HG02852 (cell line): ENCODE results near the gene ARNT2.

ENCODE experiments used
- ATAC-seq: cut with Tn5 transposase; IDR thresholded peaks from one replicate; pipeline ENCODE4 v1.9.1; 2021; ENCODE audit warnings: mild to moderate bottlenecking, moderate library complexity; ENCODE audit not compliant: unreplicated experiment

The ARNT2 gene

DNA sequence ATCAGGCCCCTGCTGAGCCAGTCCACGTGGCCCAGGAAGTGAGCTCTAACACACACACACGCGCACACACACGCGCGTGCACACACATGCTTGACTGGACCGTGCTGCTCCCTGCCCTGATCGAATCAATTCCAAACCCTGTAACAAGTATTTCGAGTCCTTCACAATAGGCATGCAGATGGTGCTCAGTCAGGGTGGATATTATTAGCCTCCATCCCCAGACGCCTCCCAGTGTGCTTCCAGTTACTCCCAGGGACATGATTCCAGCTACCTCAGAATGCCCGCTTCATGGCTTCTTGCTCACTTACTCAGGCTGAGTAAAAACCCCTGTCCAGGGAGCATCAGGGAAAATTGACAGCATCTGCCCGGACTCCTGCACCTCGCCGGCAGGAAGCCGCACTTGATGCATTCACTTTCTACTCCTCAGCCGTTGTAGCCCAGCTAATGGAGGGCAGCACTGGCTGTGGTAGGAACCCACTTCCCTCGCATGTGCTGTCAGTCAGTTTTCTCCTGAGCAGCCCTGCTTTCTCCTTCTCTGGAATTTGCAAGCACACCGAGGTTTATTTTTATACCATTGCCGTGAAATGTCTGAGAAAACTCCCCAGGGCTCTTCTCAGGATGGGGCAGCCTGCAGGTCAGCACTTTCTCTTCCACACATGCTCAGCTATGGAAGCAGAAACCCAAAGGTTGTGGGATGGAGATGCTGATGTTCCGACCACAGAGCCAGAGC, 164.9 kb downstream of the ARNT2 start:
- ATAC-seq, result no peak

DNA sequence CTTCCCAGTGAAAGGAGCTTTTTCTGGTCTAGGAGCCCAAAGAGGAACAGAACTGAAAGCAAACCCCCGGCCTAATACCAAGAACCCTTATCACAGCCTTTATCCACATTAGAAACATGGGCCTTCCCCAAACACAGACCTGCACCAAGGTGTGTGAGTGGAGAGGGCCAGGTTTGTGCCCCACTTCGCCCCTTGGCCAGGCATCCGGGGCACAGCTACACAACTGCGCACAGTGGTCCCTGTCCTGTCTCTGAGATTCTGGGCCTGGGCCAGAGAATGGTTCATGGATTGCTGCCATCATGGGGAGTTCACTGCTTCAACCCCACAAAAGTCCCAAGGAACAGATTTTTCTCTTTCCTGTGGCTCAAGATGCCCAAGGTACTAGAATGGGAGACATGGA, 165.5 kb downstream of the ARNT2 start:
- ATAC-seq, result no peak

DNA sequence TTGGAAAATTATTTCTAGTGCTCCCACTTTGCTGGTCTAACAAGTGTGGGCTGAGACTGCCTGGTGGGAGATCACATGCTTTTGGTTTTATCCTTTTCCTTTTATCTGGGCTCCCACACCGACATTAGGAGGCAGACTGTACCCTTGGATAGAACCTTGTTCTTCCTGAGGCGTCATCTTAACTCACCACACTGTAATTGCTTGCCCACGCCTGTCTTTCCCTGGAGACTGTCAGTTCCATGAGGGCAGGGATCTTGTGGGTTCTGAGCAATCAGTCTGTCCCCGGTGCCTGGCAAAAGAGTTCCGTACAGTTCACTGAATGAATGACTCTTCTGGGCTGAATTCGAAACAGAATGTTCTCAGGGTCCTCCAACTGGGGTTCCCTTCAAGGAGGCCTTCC, 166.4 kb downstream of the ARNT2 start:
- ATAC-seq, result no peak

DNA sequence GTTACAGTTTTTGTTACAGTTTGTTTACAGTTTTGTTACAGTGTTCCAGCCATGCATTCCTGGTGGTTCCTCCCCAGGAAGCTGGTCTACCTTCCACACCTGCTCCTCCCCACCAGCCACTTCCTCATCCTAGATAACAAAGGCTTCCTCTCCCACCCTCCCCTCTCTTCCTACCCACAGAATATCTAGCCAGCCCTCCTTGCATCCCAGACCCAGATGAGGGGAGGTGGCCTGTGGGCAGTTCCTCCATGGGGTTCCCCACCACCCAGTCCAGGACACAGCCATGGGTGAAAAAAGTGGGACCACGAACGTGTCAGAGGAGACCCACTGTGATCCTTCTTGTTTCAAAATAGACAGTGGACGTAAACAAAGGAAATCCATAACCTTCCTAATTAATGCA, 168.2 kb downstream of the ARNT2 start:
- ATAC-seq, result no peak

DNA sequence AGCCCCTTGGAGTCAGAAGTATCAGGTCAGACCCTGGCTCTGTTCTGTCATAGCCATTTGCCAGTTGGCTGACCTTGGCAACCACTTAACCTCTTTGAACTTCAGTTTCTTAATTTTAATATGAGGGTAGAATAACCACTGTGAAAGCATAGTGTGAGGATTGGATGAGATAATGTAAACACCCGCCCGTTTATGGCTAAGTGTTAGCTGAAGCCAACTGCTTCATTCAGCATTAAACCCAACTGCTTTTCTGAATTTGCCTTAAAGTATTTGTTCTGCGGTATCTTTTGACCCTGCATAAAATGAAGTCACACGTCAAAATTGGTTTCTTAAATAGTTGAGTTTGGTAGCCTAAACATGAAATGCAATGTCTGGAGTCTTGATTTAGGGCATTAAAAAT, 169.4 kb downstream of the ARNT2 start:
- no peak for ATAC-seq

DNA sequence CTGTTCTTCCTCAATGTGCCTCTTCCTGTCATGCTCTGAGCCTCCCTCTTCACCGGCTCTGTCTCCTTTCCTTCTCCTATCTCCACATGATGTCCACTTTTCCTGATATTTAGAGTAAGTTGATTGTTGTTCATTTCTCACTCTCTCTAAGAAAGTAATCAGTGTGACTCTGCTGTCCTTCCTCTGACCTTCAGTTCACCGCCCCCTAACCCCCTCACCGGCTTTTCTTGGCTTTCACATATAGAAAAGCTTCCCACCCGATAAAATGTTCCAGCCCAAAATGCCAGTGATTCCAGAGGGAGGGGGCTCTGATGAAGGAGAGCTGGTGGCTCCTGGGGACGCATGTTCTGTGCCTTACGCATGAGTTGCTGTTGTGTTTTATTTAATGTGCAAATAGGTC, 170.4 kb downstream of the ARNT2 start:
- no peak for ATAC-seq

DNA sequence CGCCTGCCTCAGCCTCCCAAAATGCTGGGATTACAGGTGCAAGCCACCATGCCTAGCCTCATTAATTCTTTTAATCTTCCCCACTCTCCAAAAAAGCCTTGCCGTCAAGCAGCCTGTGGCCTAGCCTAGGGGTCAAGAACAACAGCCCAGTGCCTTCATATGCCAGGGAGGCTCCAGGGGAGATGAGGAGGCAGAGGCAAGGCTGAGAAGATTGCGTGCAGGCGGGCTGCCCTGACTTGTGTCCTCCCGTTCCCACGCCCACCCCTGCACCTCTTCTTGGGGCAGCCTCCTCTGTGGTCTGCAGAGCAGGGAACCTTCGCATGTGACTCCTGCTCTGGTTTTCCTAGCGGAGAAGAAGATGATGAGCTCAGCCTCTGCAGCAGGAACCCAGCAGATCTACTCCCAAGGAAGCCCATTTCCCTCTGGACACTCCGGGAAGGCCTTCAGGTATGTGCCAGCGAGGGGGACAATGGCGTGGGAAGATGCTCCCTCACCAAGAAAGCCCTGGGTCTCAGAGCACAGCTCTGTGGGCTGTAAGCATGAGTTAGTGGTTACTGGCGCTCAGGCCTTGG, 172.4 kb downstream of the ARNT2 start:
- ATAC-seq, result no peak

DNA sequence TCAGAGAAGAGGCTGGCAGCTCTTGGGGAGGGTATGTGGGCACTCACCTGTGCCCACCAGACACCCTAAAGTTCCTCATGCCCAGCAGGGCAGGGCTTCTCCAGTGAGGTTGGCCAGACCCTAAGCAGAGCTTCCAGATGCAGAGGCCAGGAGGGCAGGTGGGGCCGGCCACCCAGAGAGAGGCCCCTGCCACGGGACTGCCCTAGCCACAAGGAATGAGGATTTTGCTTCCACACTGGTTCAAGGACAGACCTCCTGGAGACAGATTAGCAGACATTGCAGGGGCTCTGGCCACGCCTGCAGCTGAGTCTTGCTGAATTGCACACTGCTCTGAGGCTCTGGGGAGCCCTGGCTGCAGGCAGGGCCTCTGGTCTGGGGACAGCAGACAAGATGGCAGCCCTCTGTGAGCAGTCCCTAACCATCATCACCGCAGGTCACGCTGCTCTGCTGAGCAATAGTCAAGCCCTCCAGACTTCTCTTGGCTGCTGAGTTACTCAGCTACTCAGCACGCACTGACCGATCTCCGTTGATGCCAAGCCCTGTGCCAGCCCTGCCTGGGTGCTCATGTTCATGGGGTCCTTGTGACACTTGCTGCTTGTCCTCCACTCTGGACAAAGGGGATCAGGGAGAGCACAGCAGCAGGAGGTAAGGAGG, 173.5 kb downstream of the ARNT2 start:
- no peak for ATAC-seq

DNA sequence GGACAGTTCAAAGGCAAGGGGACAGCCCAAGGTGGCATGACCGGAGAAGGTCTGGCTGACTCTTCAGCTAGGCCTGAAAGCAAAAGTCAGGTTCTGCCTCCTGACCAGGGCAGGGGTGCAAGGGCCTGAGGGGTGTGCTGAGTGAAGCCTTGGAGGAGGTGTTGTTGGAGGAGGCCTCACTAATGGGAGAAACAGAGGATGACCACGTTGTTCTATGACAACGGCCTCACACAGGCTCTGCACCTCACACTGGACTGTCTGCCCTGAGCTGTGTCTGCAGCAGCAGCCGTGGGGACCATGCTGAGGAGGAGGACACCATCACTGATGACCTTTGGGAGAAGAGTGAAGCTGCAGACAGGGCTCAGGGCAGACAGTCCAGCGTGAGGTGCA, 174.0 kb downstream of the ARNT2 start:
- ATAC-seq, result no peak

DNA sequence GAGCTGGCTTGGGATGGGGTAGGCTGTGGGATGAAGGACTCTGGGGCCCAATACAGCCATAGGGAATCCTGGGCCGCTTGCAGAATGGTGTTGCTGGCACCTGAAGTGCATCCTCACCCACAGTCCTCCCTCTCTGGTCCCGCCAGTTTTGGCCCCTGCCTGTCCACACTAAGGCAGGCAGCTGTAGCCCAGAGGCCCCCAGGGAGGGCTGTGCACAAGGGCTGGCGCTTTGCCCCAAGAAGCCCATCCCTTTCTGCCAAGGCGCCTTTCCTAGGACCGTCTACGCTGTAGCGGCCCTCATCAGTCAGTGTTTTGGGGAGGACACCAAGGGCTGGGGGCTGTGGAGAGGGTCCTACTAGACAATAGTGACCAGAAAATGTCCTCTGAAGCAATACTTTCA, 174.7 kb downstream of the ARNT2 start:
- ATAC-seq, result no peak

DNA sequence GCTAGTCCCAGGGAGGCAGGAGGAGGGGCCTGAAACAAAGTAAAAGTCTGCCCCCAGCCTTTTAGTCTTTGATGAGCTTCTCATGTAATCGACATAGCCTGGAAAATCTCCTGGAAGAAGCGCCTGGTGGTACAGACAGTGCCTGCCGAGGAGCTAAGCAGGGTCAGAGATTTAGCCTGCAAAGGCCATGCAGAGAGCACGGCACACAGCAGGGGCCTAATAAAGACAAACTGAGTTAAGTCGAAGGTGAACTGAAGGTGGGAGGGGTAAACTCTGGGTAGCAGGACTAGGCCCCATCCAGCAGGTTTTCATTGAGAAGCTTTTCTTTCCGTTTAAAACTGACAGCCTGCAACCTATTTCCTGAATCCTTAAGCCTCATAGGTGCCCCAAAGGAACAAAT, 175.4 kb downstream of the ARNT2 start:
- ATAC-seq, result no peak

DNA sequence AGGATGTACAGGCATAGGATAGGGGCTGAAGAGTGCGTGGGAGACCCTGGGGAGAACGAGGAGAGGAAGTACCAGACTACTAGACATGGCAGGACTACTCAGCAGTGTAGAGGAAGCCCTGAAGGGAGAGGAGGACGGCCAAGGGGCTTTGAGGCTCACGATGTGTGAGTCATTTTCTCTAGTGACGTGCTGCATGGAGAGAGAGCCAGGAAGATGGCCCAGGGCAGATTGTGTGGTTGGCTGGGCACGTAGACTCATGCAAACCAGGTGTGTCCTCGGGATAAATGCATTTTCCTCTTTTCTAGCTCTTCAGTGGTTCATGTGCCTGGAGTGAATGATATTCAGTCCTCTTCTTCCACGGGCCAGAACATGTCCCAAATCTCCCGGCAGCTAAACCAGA, 175.9 kb downstream of the ARNT2 start:
- no peak for ATAC-seq

DNA sequence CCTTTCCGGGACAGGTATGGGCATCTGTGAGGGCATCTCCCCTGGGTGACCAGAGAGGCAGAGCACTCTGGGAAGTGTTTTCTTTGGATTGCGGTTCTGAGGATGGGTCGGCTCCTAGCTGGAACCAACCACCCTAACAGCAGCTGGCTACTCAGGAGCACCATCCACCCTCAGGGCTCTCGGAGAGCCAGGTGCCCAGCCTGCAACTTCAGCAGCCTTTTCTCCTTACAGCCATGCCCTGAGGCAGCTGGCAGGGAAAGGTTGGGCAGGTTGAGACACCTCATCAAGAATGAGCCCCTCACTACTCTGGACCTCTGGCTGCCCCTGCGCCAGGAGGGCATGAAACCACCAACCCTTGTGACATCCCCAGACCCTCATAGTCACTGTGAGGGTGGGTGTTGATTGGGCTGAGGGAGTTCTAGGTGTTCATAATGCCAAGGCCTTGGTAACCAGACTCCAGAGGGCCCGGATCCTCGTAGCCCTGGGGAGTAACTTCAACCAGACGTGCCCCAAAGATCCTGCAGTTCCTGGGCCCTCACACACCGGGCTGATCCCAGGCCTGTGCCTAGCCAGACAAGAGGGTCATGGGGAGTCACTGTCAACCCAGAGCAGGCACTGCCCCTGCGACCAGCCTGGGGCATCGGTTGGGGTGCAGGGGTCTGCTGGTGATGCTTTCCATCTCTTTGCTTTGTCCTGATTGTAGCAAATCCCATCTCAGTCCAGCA, 176.5 kb downstream of the ARNT2 start:
- ATAC-seq, result no peak

DNA sequence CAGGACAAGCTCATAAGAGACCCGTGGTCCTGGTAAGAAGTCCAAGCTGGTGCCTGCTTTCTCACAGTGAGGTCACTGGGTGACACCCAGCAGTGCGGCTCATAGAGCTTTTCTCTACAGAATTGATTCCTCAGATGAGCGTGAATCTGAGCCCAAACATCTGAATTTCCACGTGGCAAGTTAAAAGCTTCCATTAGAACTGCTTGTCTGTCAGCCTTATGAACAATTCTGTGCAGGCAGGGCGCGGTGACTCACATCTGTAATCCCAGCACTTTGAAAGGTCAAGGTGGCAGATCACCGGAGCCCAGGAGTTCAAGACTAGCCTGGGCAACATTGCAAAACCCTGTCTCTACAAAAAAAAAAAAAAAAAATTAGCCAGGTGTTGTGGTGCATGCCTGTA, 177.8 kb downstream of the ARNT2 start:
- ATAC-seq, result no peak

DNA sequence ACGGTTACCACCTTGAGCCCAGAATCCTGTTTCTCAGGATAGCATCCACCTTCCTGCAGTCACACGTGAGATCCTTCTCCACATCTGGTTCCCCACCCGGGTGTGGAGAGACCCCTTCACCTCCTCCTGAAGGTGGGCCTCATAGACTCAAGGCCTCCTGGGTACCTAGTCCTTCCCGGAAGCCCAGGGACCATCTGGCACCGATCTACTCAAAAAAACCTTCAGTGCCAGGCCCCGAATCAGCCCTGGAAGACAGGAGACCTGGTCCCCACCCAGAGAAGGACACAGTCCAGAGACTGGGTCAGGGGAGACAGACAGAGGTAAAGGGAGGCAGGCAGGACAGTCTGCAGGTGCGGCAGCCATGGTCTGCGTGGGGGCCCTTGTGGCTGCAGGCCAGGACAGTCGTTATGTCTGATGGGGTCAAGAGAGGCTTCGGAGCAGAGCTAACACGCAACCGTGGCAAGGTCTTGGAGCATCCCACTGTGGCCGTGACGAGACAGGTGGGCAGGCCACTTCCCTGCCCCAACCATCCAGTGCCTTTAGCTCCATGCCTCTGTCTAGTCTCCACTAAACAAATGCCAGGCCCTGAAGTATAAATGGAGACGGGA, 178.7 kb downstream of the ARNT2 start:
- ATAC-seq, result no peak

DNA sequence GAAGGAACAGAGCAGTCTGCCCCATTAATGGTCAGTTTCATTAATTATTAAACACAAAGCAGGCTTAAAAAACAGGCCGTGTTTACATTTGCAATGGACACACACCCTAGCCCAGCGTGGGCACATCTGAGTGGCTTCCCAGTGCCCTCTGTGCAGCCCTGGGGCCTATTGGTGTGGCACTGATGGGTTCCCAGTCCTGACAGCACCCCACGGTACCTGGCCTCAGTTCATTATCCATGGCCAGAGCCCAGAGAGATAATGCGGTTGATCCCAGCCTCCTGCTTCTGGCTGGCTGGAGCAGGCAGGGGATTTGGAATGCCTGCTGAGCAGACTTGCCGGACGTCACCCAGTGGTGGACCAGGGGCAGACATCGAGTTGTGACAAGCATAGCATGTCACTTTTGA, 180.4 kb downstream of the ARNT2 start:
- ATAC-seq, result no peak

DNA sequence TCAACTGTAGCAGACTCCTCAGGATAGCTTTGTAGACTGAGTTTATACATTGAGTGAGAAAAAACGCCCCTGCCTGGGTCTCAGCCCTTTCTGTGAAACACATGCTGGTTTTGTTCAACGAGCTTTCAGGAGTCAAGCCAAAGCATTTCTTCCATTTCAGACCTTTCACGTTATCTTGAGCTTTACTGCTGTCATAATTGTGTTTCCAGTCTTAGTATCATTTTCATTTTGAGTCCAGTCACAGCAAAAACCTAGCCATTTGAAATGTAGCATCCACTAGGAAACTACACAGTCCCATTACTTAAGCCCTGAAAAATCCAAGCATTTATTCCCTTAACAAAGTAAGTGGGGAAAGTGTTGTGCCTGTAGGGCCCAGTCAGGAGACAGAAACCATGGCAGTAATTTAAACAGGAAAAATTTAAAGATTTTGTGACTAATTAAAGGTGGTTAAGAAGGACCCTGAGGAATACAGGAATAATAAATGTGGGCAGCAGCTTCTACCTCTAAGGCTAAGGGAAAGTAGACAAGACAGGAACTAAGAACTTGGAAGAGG, 180.9 kb downstream of the ARNT2 start:
- no peak for ATAC-seq

DNA sequence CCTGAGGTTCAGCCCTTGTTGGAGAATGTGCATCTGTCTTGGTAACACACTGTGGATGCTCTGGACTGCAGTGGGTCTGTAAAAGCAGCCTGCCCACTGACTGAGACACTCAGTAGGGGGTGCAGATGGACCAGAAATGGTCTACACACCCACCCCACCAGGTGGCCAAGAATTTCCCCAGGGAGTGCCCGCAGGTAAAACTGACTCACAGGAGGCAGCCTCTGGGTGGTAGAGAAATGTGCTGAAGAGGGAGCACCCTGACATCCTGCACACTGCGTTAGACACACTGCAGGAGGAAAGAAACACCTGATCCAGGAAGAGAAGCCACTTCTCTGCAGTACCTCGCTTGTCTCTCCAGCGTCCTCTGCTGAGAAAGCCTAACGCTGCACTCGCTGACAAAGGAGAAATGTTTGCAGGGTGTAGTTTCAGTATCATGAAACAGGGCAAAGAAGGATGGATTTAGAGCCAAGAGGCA, 181.4 kb downstream of the ARNT2 start:
- no peak for ATAC-seq

DNA sequence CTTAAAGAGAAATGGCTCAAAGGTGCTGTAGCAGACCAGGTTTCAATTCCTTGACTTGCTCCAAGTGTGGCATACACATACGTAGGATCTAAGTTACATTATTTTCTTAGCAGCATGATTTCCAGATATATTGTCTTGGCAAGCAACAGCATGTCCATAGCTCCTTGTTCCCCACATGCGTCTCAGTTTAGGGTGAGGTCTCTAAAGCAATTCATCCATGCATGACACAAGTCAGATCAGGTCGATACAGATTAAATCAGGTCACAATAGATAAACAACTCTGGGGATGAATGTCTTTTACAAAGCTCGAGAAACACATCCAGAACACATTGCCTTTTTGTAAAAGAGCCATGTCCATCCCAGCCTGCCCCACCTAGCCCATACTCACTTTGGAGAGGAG, 182.0 kb downstream of the ARNT2 start:
- ATAC-seq, result no peak

DNA sequence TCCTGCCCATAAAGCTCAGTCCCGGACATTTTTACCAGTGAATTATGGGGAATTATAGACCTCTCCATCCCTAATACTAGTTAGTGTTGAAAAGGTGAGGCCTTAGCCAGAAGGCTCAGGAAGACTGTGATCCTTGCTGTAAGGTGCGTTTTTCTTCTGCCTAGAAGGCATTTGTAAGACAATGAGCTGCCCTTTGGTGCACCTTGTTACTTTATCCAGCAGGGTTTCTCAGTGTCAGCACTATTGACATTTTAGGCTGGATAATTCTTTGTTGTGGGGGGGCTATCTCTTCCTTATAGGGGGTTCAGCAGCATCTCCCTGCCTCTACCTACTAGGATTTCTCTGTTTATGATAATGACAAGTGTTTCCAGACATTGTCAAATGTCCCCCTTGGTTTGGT, 182.8 kb downstream of the ARNT2 start:
- no peak for ATAC-seq

DNA sequence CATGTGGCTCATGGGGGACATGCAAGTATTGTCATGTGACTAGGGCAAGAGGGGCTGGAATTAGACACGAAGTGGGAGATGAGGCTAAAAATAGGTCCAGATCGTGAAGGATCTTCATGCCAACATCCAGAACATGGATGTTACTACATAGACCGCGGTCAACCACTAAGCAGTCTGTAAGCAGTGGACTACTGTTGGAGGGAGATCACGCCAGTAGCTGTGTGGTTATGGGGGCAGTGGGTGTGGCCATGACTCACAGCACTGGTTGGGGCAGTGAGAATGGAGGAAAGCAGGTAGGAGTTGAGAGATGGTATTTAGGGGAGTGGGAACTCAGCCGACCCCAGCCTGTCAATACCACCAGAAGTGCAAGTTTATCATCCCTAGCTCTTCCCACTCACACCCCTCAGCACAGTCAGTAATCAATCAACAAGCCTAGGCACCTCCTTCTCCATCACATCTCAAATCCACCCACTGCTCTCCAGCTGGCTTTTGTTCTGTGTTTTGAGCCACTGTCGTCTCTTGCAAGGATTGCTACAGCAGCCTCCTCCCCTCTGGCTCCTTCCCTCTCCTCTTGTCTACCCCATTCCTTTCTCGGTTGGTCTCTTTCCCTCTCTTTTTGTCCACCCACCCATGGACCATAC, 183.8 kb downstream of the ARNT2 start:
- ATAC-seq, result no peak
